GM12878 (cell line): ENCODE results near the gene RSPH1. TPM values are rescaled to one million over a fixed set of nuclear protein-coding genes. Genes with fewer than 3 reads are reported as not detected.

Experiments used
- ATAC-seq: fragments of 200-7000 bp; cut with Tn5 transposase; 3 replicates; pipeline ENCODE4 v1.9.1; 2020; ENCODE audit warnings: mild to moderate bottlenecking, moderate library complexity
- BruUV-seq: library from RNA; stranded (reverse); fragments of 400-500 nt; replicated peaks from 2 replicates; lab custom pipeline; 2021; lab: Mats Ljungman, UMichigan
- CTCF ChIA-PET: fragments of 300-600 bp; sonication (Branson Sonifier 250); formaldehyde crosslinking; extraction: SDS; loops from one replicate; lab custom pipeline; 2021; ENCODE audit warnings: inconsistent platforms; lab: Yijun Ruan, JAX
- POLR2A ChIA-PET: fragments of 350-600 bp; formaldehyde crosslinking; extraction: SDS; loops from one replicate; lab custom pipeline; 2021; ENCODE audit warnings: inconsistent platforms; lab: Charles Lee
- RAD21 ChIA-PET: fragments of 300-600 bp; sonication (Branson Sonifier 250); formaldehyde crosslinking; loops from one replicate; lab custom pipeline; 2023; ENCODE audit warnings: antibody characterized with exemption; ENCODE audit not compliant: unreplicated experiment; lab: Charles Lee
- SMC1A ChIA-PET: fragments of 300-600 bp; sonication (Branson Sonifier 250); formaldehyde crosslinking; loops from one replicate; lab custom pipeline; 2023; ENCODE audit not compliant: unreplicated experiment, uncharacterized antibody; lab: Charles Lee
- DNase-seq: peaks from one replicate; pipeline ENCODE4 v3.0.0-alpha.2; 2011; ENCODE audit warnings: low read depth, low spot score
- FAIRE-seq: peaks from 3 replicates; lab custom pipeline; 2011; peaks lifted over from hg19 to GRCh38; lab: Jason Lieb, UNC
- H2AFZ ChIP-seq: 2 replicates; pipeline ENCODE4 v1.6.0; 2011; ENCODE audit warnings: low read depth, low read length, control low read depth; ENCODE audit not compliant: control insufficient read depth
- H3K27ac ChIP-seq: 2 replicates; pipeline ENCODE4 v1.5.1; 2011; ENCODE audit warnings: control low read depth; ENCODE audit not compliant: control insufficient read depth, insufficient read depth
- H3K27me3 ChIP-seq, 2 experiments: replicated peaks in 1 of 2; 2 replicates each; pipeline versions ENCODE4 v1.6.0 to v1.6.1; 2011; ENCODE audit warnings: low read length in 1 of 2; ENCODE audit not compliant: control insufficient read depth in 2 of 2, insufficient read depth in 2 of 2
- H3K36me3 ChIP-seq, 2 experiments: 2 replicates each; pipeline ENCODE4 v1.5.1; 2011; ENCODE audit warnings: low read length in 1 of 2; ENCODE audit not compliant: control insufficient read depth in 2 of 2, insufficient read depth in 2 of 2
- H3K4me1 ChIP-seq: 2 replicates; pipeline ENCODE4 v1.6.1; 2011; ENCODE audit warnings: mild to moderate bottlenecking, low read length, moderate library complexity, mixed read lengths; ENCODE audit not compliant: control insufficient read depth, insufficient read depth
- H3K4me2 ChIP-seq: 2 replicates; pipeline ENCODE4 v1.6.0; 2011; ENCODE audit warnings: control low read depth; ENCODE audit not compliant: control insufficient read depth, insufficient read depth
- H3K4me3 ChIP-seq: fragments of 200-600 bp; sonication (generic); 2 replicates; pipeline ENCODE4 v1.5.1; 2016
- H3K79me2 ChIP-seq: 2 replicates; pipeline ENCODE4 v1.6.0; 2011; ENCODE audit warnings: low read length; ENCODE audit not compliant: control insufficient read depth, insufficient read depth
- H3K9ac ChIP-seq: 2 replicates; pipeline ENCODE4 v1.8.0; 2011; ENCODE audit warnings: low read length, control low read depth, mixed read lengths; ENCODE audit not compliant: control insufficient read depth, insufficient read depth
- H3K9me3 ChIP-seq: replicated peaks from 3 replicates; pipeline ENCODE4 v1.5.1; 2011; ENCODE audit warnings: mild to moderate bottlenecking, low read length; ENCODE audit not compliant: control insufficient read depth, insufficient read depth
- H4K20me1 ChIP-seq: 2 replicates; pipeline ENCODE4 v1.6.0; 2011; ENCODE audit not compliant: control insufficient read depth, insufficient read depth
- BACH1 ChIP-seq: fragments of 450-650 bp; IDR thresholded peaks from 2 replicates; pipeline ENCODE4 v1.6.1; 2017; ENCODE audit warnings: mild to moderate bottlenecking, borderline replicate concordance
- BCL11A ChIP-seq: IDR thresholded peaks from 2 replicates; pipeline ENCODE4 v1.6.1; 2011; ENCODE audit warnings: low read depth, low read length
- FOXK2 ChIP-seq: fragments of 450-650 bp; IDR thresholded peaks from 2 replicates; pipeline ENCODE4 v1.6.1; 2017; ENCODE audit warnings: mild to moderate bottlenecking, moderate library complexity
- HDGF ChIP-seq: fragments of 450-650 bp; IDR thresholded peaks from 2 replicates; pipeline ENCODE4 v1.6.1; 2016; ENCODE audit warnings: antibody characterized with exemption
- JUNB ChIP-seq: IDR thresholded peaks from 2 replicates; pipeline ENCODE4 v1.6.1; 2016; ENCODE audit warnings: antibody characterized with exemption, mild to moderate bottlenecking
- KAT2A ChIP-seq: conservative IDR thresholded peaks from 2 replicates; pipeline ENCODE4 v1.6.1; 2011; ENCODE audit warnings: low read depth, low read length; ENCODE audit not compliant: control insufficient read depth
- MAX ChIP-seq: IDR thresholded peaks from 2 replicates; pipeline ENCODE4 v1.6.1; 2012; ENCODE audit warnings: low read depth, low read length, improper control_type of control experiment
- NR2C2 ChIP-seq: IDR thresholded peaks from 2 replicates; pipeline ENCODE4 v1.6.1; 2011; ENCODE audit warnings: borderline replicate concordance, low read depth; ENCODE audit not compliant: control insufficient read depth, insufficient read length
- NRF1 ChIP-seq: conservative IDR thresholded peaks from 2 replicates; pipeline ENCODE4 v1.6.1; 2011; ENCODE audit warnings: mild to moderate bottlenecking, low read depth, low read length, improper control_type of control experiment
- POLR2A ChIP-seq: IDR thresholded peaks from 2 replicates; pipeline ENCODE4 v1.6.1; 2011; ENCODE audit warnings: low read depth, mild to moderate bottlenecking, low read length
- POLR2AphosphoS5 ChIP-seq: IDR thresholded peaks from 2 replicates; pipeline ENCODE4 v1.6.1; 2011; ENCODE audit warnings: mild to moderate bottlenecking, low read length, inconsistent platforms
- ZBED1 ChIP-seq: IDR thresholded peaks from 2 replicates; pipeline ENCODE4 v1.6.1; 2016; ENCODE audit warnings: borderline replicate concordance
- ZNF217 ChIP-seq: fragments of 450-650 bp; IDR thresholded peaks from 2 replicates; pipeline ENCODE4 v1.6.1; 2017; ENCODE audit warnings: antibody characterized with exemption, mild to moderate bottlenecking
- ZNF622 ChIP-seq: fragments of 450-650 bp; IDR thresholded peaks from 2 replicates; pipeline ENCODE4 v1.6.1; 2017; ENCODE audit warnings: mild to moderate bottlenecking, inconsistent platforms
- WGBS: methylation state at CpG from one replicate; pipeline ENCODE4 v1.1.6; 2016; ENCODE audit warnings: low lambda C conversion rate; ENCODE audit not compliant: insufficient replicate concordance, insufficient coverage; ENCODE audit errors: missing lambda C conversion rate; 5-methylcytosine and 5-hydroxymethylcytosine counted together
- in situ Hi-C: fragments of 300-500 bp; cut with MboI; formaldehyde crosslinking; loops from 9 replicates; pipeline ENCODE4 v1.14.3; 2018; ENCODE audit warnings: mixed read lengths
- intact Hi-C: fragments of 100-400 bp; cut with micrococcal nuclease; formaldehyde crosslinking; loops from one replicate; pipeline ENCODE4 v1.14.2; 2022; ENCODE audit not compliant: unreplicated experiment
- polyA plus RNA-seq, 11 experiments: library from polyadenylated mRNA; depleted of rRNA in 4 of 11; unstranded in 6 of 11; stranded (reverse) in 5 of 11; fragments of >200 nt; fragmentation: Nextera tagmentation in 4 of 11; fragmentation: Illumina TruSeq in 1 of 11; extraction: Ambion mirVana in 4 of 11; extraction: Trizol in 1 of 11; gene quantifications; 1 replicate in 1 of 11; 2 replicates in 10 of 11; pipeline versions ENCODE4 v1.2.1 to v1.2.3, GENCODE V29; 2011 to 2016; ENCODE audit warnings: inconsistent platforms in 2 of 11, missing spikeins in 2 of 11, low read depth in 1 of 11
- total RNA-seq, 4 experiments: library from RNA; depleted of rRNA in 3 of 4; stranded (reverse); fragments of >200 nt in 3 of 4; fragmentation: Illumina TruSeq in 1 of 4; extraction: Trizol in 1 of 4; gene quantifications; 2 replicates each; pipeline versions ENCODE4 v1.2.1 to v1.2.3, GENCODE V29; 2013 to 2021

The RSPH1 gene
- total and polyA plus RNA-seq, 10 of the 15 experiments (the other 5 are each of a cell fraction or from before 2014, with no cell fraction given) = 0.11 to 1.4 (median 0.38) TPM

GRCh38 chr21:42542596-42542995 is 46.6 kb upstream of the RSPH1 start:
- DNase-seq = no peak
- RAD21 ChIA-PET = no interaction called here
- TF ChIP-seq BACH1 (no peak), POLR2A (no peak), POLR2AphosphoS5 (no peak), BCL11A (no peak), MAX (no peak), NR2C2 (no peak), JUNB (no peak), ZNF622 (no peak), FOXK2 (no peak), ZNF217 (no peak), NRF1 (no peak), ZBED1 (no peak), KAT2A (no peak), HDGF (no peak)
- SMC1A ChIA-PET = no interaction called here
- H3K4me2 ChIP-seq = no peak overlapping the region
- ATAC-seq = no peak
- no peak for FAIRE-seq
- no peak overlapping the region for H2AFZ ChIP-seq
- no peaks in the 10 kb centered on the region for H3K9me3 ChIP-seq
- intact Hi-C loops = no loop called here
- no peaks in the 10 kb centered on the region for H3K27me3 ChIP-seq
- peaks cover 18 to 20% of the 10 kb centered on the region in 2 experiments for H3K36me3 ChIP-seq
- in situ Hi-C loops = no loop called here
- no peak overlapping the region for H3K27ac ChIP-seq
- H3K4me3 ChIP-seq = no peak overlapping the region
- no peak overlapping the region for H3K9ac ChIP-seq
- H4K20me1 ChIP-seq = no peaks in the 10 kb centered on the region
- 86% methylated on average over 10 of the region's 10 CpGs for WGBS
- POLR2A ChIA-PET = no interaction called here
- no TSS peak for BruUV-seq
- H3K79me2 ChIP-seq = no peaks in the 10 kb centered on the region
- no peaks in the 10 kb centered on the region for H3K4me1 ChIP-seq
- CTCF ChIA-PET = no interaction called here
